AG09309 (cell line): ENCODE measurements around the gene RBM28.

Source experiments
- DNase-seq: peaks from one replicate; pipeline ENCODE4 v3.0.0-alpha.2; 2010; ENCODE audit warnings: low read depth
- H3K4me3 ChIP-seq: 2 replicates; pipeline ENCODE4 v1.5.1; 2011; ENCODE audit warnings: mild to moderate bottlenecking, low read depth, low read length, moderate library complexity; ENCODE audit not compliant: control insufficient read depth
- TF ChIP-seq, protein P1 (sequence below): IDR thresholded peaks from 2 replicates; pipeline ENCODE4 v1.5.1; 2011; ENCODE audit warnings: mild to moderate bottlenecking, low read depth, low read length, inconsistent platforms; ENCODE audit not compliant: insufficient read depth, control insufficient read depth; ENCODE audit errors: missing control alignments

Gene RBM28

DNA sequence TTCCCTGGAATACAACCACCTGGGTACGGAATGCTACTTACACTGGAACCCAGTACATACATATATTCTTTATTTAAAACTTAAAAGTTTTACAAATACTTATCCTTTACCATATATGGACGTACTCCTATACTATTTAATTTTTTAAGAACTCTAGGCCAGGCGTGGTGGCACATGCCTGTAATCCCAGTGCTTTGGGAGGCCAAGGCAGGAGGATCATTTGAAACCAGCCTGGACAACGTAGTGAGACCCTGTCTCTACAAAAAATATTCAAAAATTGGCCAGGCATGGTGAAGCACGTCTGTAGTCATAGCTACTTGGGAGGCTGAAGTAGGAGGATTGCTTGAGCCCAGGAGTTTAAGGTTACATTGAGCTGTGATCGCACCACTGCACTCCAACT lies 2.0 kb downstream of the RBM28 start:
- no peak for DNase-seq
- no peak overlapping the region for H3K4me3 ChIP-seq
- TF ChIP-seq, protein P1, sequence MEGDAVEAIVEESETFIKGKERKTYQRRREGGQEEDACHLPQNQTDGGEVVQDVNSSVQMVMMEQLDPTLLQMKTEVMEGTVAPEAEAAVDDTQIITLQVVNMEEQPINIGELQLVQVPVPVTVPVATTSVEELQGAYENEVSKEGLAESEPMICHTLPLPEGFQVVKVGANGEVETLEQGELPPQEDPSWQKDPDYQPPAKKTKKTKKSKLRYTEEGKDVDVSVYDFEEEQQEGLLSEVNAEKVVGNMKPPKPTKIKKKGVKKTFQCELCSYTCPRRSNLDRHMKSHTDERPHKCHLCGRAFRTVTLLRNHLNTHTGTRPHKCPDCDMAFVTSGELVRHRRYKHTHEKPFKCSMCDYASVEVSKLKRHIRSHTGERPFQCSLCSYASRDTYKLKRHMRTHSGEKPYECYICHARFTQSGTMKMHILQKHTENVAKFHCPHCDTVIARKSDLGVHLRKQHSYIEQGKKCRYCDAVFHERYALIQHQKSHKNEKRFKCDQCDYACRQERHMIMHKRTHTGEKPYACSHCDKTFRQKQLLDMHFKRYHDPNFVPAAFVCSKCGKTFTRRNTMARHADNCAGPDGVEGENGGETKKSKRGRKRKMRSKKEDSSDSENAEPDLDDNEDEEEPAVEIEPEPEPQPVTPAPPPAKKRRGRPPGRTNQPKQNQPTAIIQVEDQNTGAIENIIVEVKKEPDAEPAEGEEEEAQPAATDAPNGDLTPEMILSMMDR, result no peak

DNA sequence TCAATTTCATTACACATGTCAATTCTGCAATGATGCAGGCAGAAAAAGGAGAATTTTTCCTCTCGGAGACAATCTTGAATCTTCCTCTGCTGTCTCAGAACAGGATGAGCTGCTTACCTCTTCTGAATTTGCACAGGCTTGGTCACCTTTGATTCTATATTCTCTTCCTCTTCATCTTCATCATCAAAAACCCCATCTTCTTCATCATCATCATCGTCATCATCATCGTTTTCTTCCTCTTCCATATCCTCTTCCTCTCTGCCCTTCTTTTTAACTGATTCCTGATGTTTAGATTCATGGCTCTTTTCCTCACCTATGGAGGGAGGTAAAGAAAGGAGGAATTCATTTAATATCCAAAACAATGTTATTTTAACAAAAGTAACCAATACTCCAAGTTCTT lies 8.0 kb downstream of the RBM28 start:
- TF ChIP-seq, protein P1, result no peak
- H3K4me3 ChIP-seq, result no peak overlapping the region
- no peak for DNase-seq

DNA sequence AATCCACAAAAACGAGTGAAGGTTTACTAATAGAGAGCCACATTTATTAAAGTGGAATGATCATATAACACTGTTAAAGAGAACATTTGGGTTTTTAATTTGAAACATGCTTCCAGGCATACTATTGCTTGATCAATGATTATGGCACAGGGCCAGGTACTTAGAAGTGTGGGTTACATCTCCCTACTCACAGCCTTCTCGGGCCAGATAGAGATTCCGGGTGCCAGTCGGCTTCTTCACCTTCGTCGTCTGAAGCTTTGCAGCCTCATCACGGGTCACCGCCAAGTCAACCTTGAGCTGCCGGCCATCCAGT lies 19.4 kb downstream of the RBM28 start:
- TF ChIP-seq, protein P1, result no peak
- H3K4me3 ChIP-seq, result no peak overlapping the region
- no peak for DNase-seq

DNA sequence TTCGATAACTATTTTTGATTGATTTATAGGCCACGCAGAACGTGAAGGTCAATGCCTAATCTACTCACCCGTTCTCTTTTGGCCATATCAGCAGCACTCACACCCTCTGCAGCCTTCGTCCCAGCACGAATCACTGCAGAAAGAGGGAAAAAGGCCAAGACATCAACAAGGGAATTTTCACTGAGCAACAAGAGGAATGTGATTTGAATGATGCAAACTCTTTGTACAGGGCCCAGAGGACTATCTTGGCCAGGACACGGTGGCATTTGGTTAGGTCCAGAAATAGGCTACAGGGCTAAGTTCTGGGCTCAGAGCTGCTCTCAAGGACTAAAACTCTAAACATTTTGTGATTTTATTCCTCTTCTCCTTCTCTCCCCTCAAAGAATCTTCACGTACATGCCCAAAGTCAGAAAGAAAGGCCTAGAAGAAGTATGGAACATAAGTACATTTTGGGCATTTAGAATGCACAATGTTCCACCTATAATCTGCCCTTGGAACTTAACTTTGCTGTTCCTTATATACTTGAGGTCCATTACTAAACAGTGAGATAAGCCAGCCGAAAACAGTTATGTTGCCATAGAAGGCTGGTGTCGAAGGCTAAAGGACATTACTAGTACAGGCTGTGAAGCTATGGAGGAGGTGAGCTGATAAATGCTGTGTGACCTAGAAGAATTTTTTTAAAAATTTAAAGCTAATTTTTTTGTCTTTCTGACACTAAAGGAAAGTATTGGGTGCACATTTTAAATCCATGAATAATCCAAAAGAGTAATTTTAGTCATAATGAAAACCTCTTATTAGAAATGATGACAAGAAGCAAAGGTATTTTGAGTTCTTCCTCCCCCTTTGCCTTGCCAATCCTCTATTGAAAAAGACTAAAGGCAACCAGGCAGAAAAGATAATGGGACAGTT lies 20.0 kb downstream of the RBM28 start:
- DNase-seq, result no peak
- no peak overlapping the region for H3K4me3 ChIP-seq
- TF ChIP-seq, protein P1, result no peak

DNA sequence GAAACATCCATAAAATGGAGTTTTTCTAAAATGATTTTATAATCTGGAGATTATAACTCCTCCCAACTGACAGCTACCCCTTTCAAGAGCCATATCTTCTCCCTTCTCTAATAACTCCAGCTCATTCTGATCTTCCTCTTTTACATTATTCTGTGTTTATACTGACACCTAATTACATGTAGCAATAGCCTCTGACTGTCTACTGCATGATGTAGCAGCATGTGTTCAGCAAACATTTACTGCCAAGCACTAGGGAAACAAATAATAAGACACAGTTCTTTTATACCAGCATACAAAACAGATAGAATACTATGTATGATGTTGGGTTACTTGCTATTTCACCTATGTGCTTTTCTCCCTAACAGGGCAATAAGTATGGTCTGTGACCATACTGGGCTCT lies 20.7 kb downstream of the RBM28 start:
- TF ChIP-seq, protein P1, result no peak
- DNase-seq, result no peak
- no peak overlapping the region for H3K4me3 ChIP-seq

DNA sequence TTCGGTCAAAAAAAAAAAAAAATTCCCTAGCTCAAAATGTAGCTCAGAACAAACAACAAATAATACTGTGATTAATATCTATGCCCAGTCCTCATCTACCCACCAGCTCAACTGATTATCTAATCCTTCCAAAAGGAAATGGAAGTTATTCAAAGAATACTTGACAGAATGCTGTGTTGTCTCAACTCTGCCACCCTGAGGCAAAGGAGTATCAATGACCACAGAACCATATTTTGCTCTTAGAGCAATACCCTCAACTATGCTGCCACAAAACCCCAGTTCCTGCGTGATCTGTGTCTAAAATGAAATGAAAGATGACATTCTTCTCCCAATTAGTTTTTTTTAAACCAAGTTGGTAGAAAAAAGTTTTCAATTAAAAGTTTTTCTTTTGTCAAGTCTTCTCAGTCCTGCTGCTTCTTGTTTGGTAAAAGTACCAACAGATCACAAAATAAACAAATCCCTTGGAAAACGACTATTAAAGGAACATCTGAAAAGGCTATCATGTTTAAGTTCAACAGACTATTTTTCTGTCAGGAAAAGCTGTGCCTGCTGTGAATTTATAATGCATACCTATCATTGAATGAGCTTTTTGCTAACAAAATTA lies 21.6 kb downstream of the RBM28 start:
- H3K4me3 ChIP-seq, result no peak overlapping the region
- TF ChIP-seq, protein P1, result peak; percentile 58
- DNase-seq, result peak; percentile 24
